ENCODE data around the gene SIGLEC6. TPM values are rescaled to one million over a fixed set of nuclear protein-coding genes. Genes with fewer than 3 reads are reported as not detected.
A peak's percentile ranks its signal among the peaks of the same experiment; 100 is the strongest.

The SIGLEC6 gene
- total RNA-seq = 1.2 and 1.7 TPM in 2 replicates

- Mint-ChIP-seq H3K4me3 (ENCODE audit: low read depth) (no peak within 1 kb of the TSS), H3K27me3 (ENCODE audit: low read depth) (peaks cover 54% of the 10 kb centered on the region), H3K27ac (peak within 1 kb of the TSS; percentile 24), H3K36me3 (ENCODE audit: low read depth) (no peaks in the 10 kb centered on the region), H3K9me3 (peaks cover 6% of the 10 kb centered on the region), H3K4me1 (ENCODE audit: low read depth) (peaks cover 10% of the 10 kb centered on the region)
- intact Hi-C loops (cut with micrococcal nuclease) = no loop called here
- DNase-seq (ENCODE audit: low spot score) = peak; percentile 35
These were observed at the start of gene SIGLEC6 for GRCh38 chr19:51531349-51532315. TSS of gene SIGLEC6 (minus strand) at chr19:51531670. CDS start at chr19:51531648, 22 bp downstream.

DNA sequence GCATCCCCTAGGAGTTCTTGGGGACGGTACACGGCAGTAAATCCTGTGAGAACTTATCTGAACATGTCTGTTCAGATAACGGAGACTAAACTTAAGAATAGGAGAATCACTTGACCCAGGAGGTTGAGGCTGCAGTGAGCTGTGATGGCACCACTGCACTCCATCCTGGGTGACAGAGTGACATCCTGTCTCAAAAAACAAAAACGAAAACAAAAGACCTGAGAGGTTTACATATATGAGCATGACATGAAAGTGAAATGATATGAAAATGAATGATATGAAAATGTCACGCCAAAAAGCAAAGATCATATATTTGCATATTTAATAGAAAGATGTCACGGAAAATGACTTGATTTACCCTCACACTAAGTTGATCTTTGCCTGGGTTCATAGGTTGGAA lies 45.4 kb upstream of the SIGLEC6 start:
- intact Hi-C loops (cut with micrococcal nuclease) = no loop called here

DNA sequence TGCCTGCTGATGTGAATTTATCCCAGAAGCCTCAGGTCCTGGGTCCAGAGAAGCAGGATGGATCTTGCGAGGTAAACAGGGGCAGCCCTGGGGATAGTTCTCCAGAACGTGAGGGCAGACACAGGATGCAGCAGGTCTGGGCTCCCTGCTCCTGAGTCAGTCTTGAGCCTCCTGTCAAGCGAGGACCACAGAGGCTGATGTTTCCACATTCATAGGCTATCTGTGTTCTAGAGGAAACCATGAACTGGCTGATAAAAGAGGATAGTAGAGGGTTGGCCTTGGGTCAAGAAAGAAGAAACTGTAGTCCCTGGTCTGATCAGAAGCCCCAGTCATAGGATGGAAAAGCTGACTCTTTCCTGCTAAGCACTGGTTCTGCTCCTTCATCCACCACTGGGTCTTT lies 41.9 kb upstream of the SIGLEC6 start:
- H3K4me1 Mint-ChIP-seq (ENCODE audit: low read depth) = peaks cover 22% of the 10 kb centered on the region
- H3K4me3 Mint-ChIP-seq (ENCODE audit: low read depth) = no peak overlapping the region
- DNase-seq (ENCODE audit: low spot score) = no peak
- peaks cover 5% of the 10 kb centered on the region for H3K27me3 Mint-ChIP-seq (ENCODE audit: low read depth)
- H3K36me3 Mint-ChIP-seq (ENCODE audit: low read depth) = peaks cover 48% of the 10 kb centered on the region
- no peak overlapping the region for H3K27ac Mint-ChIP-seq
- intact Hi-C loops (cut with micrococcal nuclease) = loop anchor here (5.0 kb wide), 1 partner anchor 34 kb away; no protein-coding TSS in a partner anchor
- no peaks in the 10 kb centered on the region for H3K9me3 Mint-ChIP-seq

More for the DNA sequence above, 45.4 kb upstream of the SIGLEC6 start:
- peaks cover 62% of the 10 kb centered on the region for H3K36me3 Mint-ChIP-seq (ENCODE audit: low read depth)
- DNase-seq (ENCODE audit: low spot score) = no peak
- H3K4me1 Mint-ChIP-seq (ENCODE audit: low read depth) = peaks cover 12% of the 10 kb centered on the region
- H3K27me3 Mint-ChIP-seq (ENCODE audit: low read depth) = no peaks in the 10 kb centered on the region
- H3K4me3 Mint-ChIP-seq (ENCODE audit: low read depth) = no peak overlapping the region
- no peak overlapping the region for H3K27ac Mint-ChIP-seq
- peaks cover 4% of the 10 kb centered on the region for H3K9me3 Mint-ChIP-seq

DNA sequence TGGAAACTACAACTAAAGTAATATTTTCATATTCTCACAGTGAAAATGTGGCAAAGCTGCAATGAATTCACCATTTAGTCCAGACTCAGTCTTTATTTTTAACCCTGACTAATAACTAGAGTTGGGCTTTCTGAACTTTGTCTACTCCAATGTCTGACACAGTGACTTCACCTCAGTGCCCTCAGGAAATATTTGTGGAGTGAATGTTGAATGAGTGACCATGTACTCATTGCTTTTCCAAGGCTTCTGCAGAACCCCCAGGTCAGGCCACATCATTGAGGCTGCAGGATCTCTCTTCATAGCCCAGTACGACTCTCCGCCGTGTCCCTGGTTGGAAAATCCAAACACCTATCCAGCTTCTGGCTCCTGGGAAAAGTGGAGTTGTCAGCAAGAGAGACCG lies 41.4 kb upstream of the SIGLEC6 start:
- H3K4me3 Mint-ChIP-seq (ENCODE audit: low read depth) = no peak overlapping the region
- intact Hi-C loops (cut with micrococcal nuclease) = loop anchor here (5.0 kb wide), 1 partner anchor 34 kb away; no protein-coding TSS in a partner anchor
- peaks cover 22% of the 10 kb centered on the region for H3K4me1 Mint-ChIP-seq (ENCODE audit: low read depth)
- no peak overlapping the region for H3K27ac Mint-ChIP-seq
- DNase-seq (ENCODE audit: low spot score) = no peak
- peaks cover 46% of the 10 kb centered on the region for H3K36me3 Mint-ChIP-seq (ENCODE audit: low read depth)
- no peaks in the 10 kb centered on the region for H3K9me3 Mint-ChIP-seq
- H3K27me3 Mint-ChIP-seq (ENCODE audit: low read depth) = peaks cover 9% of the 10 kb centered on the region

DNA sequence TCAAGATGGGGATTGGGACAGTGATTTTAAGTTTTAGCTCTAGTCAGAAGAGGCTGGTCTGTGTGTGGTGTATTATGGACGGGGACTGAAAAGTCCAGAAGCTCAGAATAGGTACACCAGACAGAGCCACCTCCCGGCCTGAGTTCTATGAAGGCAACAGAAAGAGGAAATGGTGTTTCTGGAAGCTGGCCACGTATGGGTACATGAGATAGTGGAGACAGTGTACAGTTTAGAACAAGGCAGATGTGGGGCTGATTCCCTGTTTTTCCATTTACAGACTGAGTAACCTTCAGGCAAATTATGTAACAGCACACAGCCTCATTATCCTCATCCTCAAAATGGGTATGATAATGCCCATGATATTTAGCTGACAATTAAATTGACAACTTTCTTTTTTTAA lies 40.9 kb upstream of the SIGLEC6 start:
- peaks cover 11% of the 10 kb centered on the region for H3K27me3 Mint-ChIP-seq (ENCODE audit: low read depth)
- DNase-seq (ENCODE audit: low spot score) = no peak
- intact Hi-C loops (cut with micrococcal nuclease) = loop anchor here (5.0 kb wide), 1 partner anchor 35 kb away; no protein-coding TSS in a partner anchor
- peaks cover 44% of the 10 kb centered on the region for H3K36me3 Mint-ChIP-seq (ENCODE audit: low read depth)
- H3K9me3 Mint-ChIP-seq = no peaks in the 10 kb centered on the region
- no peak overlapping the region for H3K27ac Mint-ChIP-seq
- peaks cover 22% of the 10 kb centered on the region for H3K4me1 Mint-ChIP-seq (ENCODE audit: low read depth)
- peak overlapping the region; percentile 97 for H3K4me3 Mint-ChIP-seq (ENCODE audit: low read depth)

DNA sequence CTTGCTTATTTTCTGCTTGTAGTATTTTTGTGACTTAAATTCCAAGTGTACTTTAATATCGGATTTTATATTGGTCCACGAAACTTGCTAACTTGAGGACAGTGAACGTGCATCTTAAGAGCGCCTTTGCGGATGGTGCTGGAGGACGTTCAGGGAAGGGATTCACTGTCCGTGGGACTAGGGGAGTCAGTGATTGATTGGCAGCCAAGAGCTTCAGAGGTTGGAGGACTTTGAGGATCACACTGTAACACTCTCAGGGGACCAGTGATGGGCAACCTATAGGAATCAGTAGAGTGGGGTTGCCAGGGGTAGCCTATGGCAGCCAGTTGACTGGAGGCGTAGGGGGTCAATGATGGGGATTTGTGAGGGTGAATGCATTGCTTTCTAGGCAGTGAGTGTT lies 40.1 kb upstream of the SIGLEC6 start:
- Mint-ChIP-seq H3K4me3 (ENCODE audit: low read depth) (peak overlapping the region; percentile 97), H3K9me3 (no peaks in the 10 kb centered on the region), H3K36me3 (ENCODE audit: low read depth) (peaks cover 36% of the 10 kb centered on the region), H3K27me3 (ENCODE audit: low read depth) (peaks cover 12% of the 10 kb centered on the region), H3K27ac (peak overlapping the region; percentile 53), H3K4me1 (ENCODE audit: low read depth) (peaks cover 23% of the 10 kb centered on the region)
- intact Hi-C loops (cut with micrococcal nuclease) = loop anchor here (1.0 to 5.0 kb wide), 3 partner anchors 23 to 36 kb away; no protein-coding TSS in a partner anchor
- no peak for DNase-seq (ENCODE audit: low spot score)

DNA sequence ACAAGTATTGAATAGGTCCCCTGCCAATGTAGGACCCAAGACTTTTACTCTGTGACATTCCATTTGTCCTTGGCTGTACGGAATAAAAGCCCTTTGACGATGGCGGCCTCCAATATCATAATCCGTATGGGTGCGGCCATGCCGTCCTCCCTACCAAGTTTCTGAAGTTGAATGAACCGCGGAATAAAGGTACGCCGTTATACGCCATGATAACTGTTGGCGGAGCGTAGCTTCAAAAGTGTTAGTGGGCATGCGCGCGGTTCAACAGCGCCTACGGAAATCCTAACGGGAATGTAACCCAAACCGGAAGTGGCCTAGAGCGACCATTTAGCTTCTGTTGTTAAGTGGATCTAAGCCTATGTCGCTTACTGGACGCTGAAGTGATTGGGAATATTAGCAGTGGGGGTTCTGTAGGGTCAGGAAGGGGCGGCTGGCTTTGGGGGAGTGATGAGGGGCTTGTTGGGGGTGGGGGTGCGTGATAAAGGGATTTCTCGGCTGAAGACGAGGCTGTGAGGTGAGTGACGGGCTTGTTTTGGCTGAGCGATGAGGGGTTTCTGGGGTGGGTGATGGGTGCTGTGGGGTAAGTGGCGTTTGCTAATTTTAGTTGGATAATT lies 39.6 kb upstream of the SIGLEC6 start, which contains the start of gene ZNF175:
TSS of gene ZNF175 (plus strand) at position 322 of the 614 bp plus-strand sequence. CDS start 2,047 bp downstream, outside the sequence.
- H3K4me3 Mint-ChIP-seq (ENCODE audit: low read depth) = peak within 1 kb of the TSS; percentile 97
- peak; percentile 71 for DNase-seq (ENCODE audit: low spot score)

DNA sequence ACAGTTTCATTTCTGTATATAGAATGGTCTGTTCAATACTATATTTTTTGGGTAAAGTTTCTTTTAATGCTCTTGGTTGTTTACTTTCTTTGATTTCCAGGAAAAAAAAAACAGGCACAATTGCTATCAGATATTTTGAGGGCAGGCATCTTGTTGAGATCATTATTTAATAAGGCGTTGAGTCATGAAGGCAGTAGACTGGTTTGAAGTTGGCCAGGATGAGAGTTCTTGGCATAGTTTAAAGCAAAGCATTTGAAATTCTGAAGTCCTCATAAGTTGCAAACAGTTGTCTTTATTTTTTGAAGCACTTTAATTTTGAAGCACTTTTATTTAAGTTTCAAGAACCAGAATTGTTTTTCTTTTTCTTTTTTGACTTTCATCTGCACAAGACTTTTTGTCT lies 37.0 kb upstream of the SIGLEC6 start:
- DNase-seq (ENCODE audit: low spot score) = no peak
- intact Hi-C loops (cut with micrococcal nuclease) = no loop called here

More for the DNA sequence above, 39.6 kb upstream of the SIGLEC6 start, which contains the start of gene ZNF175:
- H3K36me3 Mint-ChIP-seq (ENCODE audit: low read depth) = peaks cover 33% of the 10 kb centered on the region
- intact Hi-C loops (cut with micrococcal nuclease) = loop anchor here (1.0 to 5.0 kb wide), 3 partner anchors 23 to 36 kb away; no protein-coding TSS in a partner anchor
- peaks cover 13% of the 10 kb centered on the region for H3K27me3 Mint-ChIP-seq (ENCODE audit: low read depth)
- H3K27ac Mint-ChIP-seq = peak within 1 kb of the TSS; percentile 53
- H3K9me3 Mint-ChIP-seq = no peaks in the 10 kb centered on the region
- H3K4me1 Mint-ChIP-seq (ENCODE audit: low read depth) = peaks cover 25% of the 10 kb centered on the region

GRCh38 chr19:51567583-51567982 lies 36.1 kb upstream of the SIGLEC6 start:
- Mint-ChIP-seq H3K4me1 (ENCODE audit: low read depth) (peaks cover 23% of the 10 kb centered on the region), H3K4me3 (ENCODE audit: low read depth) (no peak overlapping the region), H3K9me3 (no peaks in the 10 kb centered on the region), H3K36me3 (ENCODE audit: low read depth) (peaks cover 14% of the 10 kb centered on the region), H3K27me3 (ENCODE audit: low read depth) (peaks cover 24% of the 10 kb centered on the region), H3K27ac (no peak overlapping the region)
- DNase-seq (ENCODE audit: low spot score) = no peak
- intact Hi-C loops (cut with micrococcal nuclease) = no loop called here

More for the DNA sequence above, 37.0 kb upstream of the SIGLEC6 start:
- Mint-ChIP-seq H3K27ac (no peak overlapping the region), H3K36me3 (ENCODE audit: low read depth) (peaks cover 20% of the 10 kb centered on the region), H3K27me3 (ENCODE audit: low read depth) (peaks cover 23% of the 10 kb centered on the region), H3K4me1 (ENCODE audit: low read depth) (peaks cover 28% of the 10 kb centered on the region), H3K9me3 (no peaks in the 10 kb centered on the region), H3K4me3 (ENCODE audit: low read depth) (no peak overlapping the region)

DNA sequence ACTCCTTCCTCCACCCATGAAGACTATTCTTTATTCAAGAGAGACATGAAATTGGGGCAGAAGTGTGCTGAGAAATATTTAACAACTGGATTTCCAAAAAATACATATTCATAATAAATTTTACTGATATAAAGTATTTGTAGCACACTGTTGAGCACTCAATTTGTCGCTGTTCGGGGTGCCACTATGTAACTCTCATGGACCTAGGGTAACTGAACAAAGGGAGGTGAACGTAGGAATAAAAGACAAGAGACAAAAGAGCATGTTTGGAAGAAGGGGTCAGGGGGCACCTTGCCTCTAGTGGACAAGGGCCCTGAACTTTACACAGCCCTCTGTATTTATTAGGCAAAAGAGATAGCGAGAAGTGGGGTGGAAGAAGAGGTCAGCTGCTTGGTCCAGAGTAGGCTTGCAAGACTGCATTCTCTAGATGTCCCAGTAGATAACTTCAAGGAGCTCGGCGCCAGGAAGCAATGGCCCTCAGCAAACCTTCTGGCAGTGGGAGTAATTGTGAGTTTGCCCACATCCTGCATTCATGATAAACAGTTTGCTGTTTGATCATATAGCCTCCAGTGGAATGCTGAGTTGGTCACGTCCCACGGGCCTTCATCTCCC lies 35.1 kb upstream of the SIGLEC6 start:
- intact Hi-C loops (cut with micrococcal nuclease) = no loop called here
- Mint-ChIP-seq H3K27ac (no peak overlapping the region), H3K9me3 (no peaks in the 10 kb centered on the region), H3K4me3 (ENCODE audit: low read depth) (no peak overlapping the region), H3K4me1 (ENCODE audit: low read depth) (peaks cover 15% of the 10 kb centered on the region), H3K27me3 (ENCODE audit: low read depth) (peaks cover 28% of the 10 kb centered on the region), H3K36me3 (ENCODE audit: low read depth) (peaks cover 5% of the 10 kb centered on the region)
- no peak for DNase-seq (ENCODE audit: low spot score)

- H3K36me3 Mint-ChIP-seq (ENCODE audit: low read depth) = no peaks in the 10 kb centered on the region
- peaks cover 10% of the 10 kb centered on the region for H3K4me1 Mint-ChIP-seq (ENCODE audit: low read depth)
- no peak overlapping the region for H3K4me3 Mint-ChIP-seq (ENCODE audit: low read depth)
- intact Hi-C loops (cut with micrococcal nuclease) = no loop called here
- H3K27ac Mint-ChIP-seq = no peak overlapping the region
- no peaks in the 10 kb centered on the region for H3K9me3 Mint-ChIP-seq
- H3K27me3 Mint-ChIP-seq (ENCODE audit: low read depth) = peaks cover 35% of the 10 kb centered on the region
- no peak for DNase-seq (ENCODE audit: low spot score)
These were observed 34.1 kb upstream of the SIGLEC6 start for GRCh38 chr19:51565583-51565982.

GRCh38 chr19:51564791-51565190 lies 33.3 kb upstream of the SIGLEC6 start:
- DNase-seq (ENCODE audit: low spot score) = no peak
- Mint-ChIP-seq H3K4me3 (ENCODE audit: low read depth) (no peak overlapping the region), H3K27me3 (ENCODE audit: low read depth) (peaks cover 39% of the 10 kb centered on the region), H3K4me1 (ENCODE audit: low read depth) (peaks cover 8% of the 10 kb centered on the region), H3K9me3 (no peaks in the 10 kb centered on the region), H3K36me3 (ENCODE audit: low read depth) (no peaks in the 10 kb centered on the region), H3K27ac (no peak overlapping the region)
- intact Hi-C loops (cut with micrococcal nuclease) = no loop called here

Data from activated T-helper 2 cell treated with anti-CD3 and anti-CD28 coated beads, Interferon-gamma antibody, Interleukin-2, Interleukin-4, amounts not matched to agents 10 μg/mL and 5 μg/mL and 100 μg/mL, durations not matched to agents 14 hours and 24 hours and 36 hours (primary cell).